ENCODE data around the gene SYNE1.
"Not testable (repeated sequence)": the region's sequence is repeated elsewhere in the genome, so short reads cannot be mapped to it uniquely, and the experiment has no call there.

GRCh38 chr6:152514120-152514519 lies 123.0 kb downstream of the SYNE1 start:
- TF ChIP-seq ZNF274 (IDR thresholded peaks at IDR 0.05; ENCODE audit: low read depth, low read length); SUZ12 (IDR thresholded peaks at IDR 0.05; ENCODE audit: extremely low read depth, insufficient read depth, insufficient read length); YY1 (IDR thresholded peaks at IDR 0.05; ENCODE audit: insufficient read depth, insufficient read length): not testable (repeated sequence)
